DND-41 (cell line): ENCODE results near the gene KCNN1.

Experiments used
- CTCF ChIP-seq: IDR thresholded peaks from 2 replicates; pipeline ENCODE4 v1.5.1; 2012; ENCODE audit warnings: borderline replicate concordance, low read length, moderate library complexity, mild to moderate bottlenecking; ENCODE audit not compliant: poor library complexity, severe bottlenecking; ENCODE audit errors: extremely low read depth
- EZH2 ChIP-seq: IDR thresholded peaks from 3 replicates; pipeline ENCODE4 v1.6.1; 2012; ENCODE audit warnings: borderline replicate concordance, low read depth, mild to moderate bottlenecking, moderate library complexity, low read length, inconsistent platforms; ENCODE audit not compliant: severe bottlenecking

DNA sequence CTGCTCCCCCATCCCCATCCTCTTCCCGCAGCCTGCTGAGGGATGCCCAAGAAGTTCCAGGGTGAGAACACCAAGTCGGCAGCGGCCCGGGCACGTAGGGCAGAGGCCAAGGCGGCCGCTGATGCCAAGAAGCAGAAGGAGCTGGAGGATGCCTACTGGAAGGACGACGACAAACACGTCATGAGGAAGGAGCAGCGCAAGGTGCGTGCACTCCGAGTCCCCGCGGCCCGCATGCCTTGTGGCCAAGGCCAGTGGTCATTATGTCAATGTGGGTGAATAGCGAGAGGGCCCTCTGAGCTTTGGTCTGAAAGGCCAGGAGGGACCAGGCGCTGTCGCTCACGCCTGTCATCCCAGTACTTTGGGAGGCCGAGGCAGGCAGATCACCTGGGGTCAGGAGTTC lies 30.5 kb upstream of the KCNN1 start:
- TF ChIP-seq CTCF (no peak), EZH2 (no peak)
